Measurements from ENCODE around the gene NCOA4.
"Not testable (repeated sequence)": the region's sequence is repeated elsewhere in the genome, so short reads cannot be mapped to it uniquely, and the experiment has no call there.

Gene NCOA4

DNA sequence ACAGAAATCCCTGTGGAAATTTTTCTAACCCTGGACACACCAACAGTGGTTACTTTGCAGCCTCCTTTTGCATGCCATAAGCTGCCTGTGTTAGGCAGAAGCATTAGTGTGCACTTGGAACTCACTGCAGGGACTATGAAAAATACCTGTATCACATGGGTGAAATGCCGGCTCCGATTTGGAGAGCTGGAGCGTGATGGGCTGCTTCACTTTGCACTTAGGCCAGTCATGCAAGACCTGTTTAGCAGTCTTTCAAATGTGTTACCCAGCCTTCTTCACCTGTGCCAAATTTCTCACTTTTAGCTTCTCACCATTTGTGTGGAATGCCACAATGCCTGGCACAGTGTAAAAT is 11.3 kb downstream of the NCOA4 start:
- ATAC-seq: no peak

DNA sequence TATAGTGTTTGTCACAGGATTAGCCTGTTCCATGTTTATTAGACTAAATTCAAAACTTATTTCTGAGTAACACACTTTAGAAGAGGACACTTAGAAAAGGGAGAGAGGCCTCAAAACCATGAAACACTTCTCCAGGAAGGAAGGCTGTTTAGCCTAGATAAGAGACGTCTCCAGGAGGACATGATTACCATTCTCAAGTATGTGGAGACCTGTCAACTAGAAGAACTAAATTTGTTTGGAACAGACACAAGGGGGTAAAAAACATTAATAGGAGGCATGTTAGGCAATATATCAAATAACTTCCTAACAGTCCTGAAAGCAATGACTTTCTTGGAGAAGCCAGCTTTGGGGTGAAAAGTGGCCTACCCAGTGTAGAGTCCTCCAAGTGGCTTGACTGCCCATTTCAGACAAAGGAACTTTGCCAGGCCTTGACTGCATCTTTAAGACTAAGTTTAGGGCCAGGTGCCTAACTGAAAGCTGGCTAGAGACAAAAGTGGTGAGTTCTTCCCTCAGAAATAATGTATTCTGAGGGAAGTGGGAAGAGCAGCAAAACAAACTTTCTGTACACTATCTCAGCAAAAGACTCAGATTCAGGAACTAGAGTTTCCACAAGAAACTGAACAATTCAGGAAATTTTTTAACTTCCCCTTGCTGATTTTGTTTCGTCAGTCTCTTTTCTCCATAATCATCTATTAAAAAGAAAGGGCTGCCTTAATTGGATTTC is 11.8 kb downstream of the NCOA4 start:
- no peak for ATAC-seq

DNA sequence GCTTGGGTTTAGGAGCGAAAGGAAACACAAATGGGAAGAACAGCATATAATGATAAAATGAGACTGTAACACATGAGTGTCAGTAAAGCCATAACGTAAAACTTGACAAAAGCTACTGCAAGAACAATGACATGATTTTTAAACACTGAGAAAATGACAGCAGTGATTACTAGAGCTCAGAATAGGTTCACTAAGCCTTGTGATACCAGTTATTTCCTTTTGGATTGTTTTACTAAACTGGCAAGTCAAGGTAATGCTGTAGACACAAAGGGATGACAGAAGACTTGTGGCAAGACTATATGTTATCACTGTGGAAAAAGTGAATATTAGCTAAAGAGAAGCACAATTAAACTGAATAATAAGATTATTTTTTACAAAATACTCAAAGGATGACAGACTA is 12.7 kb downstream of the NCOA4 start:
- ATAC-seq: no peak

DNA sequence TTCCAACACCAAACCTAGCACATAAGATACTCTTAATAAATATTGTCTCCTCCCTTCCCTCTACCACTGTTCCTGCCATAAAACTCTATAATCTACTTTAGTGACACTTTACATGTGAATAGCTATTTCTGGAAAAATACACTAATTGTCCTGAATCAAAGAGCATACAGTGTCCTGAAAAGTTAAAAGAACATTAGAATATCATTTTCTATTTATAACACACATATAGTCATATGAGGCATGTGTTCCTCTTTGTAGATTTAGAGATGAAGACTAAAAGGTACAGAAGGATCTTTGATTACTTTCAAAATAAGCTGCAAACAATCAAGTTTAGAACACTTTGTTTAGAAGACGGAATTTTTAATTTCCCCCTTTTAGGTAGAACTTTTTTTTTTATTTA is 13.6 kb downstream of the NCOA4 start:
- ATAC-seq: no peak

DNA sequence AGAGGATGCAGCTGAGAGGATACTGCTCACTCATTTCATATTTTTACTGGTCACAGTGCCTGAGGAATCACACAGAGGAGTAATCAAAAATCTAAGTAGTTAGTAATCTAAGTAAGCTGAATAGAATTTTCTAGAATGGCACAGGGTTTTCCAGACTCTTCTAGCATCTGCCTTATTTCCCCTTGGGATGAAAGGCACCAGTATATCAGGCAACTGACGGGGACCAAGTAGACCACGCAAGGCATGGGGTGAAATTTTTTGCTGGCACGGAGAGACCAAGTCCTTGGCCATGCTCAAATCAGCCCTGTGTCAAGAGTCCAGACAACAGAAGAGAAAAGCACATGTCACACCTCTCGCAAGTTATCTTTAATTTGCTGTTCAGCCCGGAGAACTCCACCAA is 14.2 kb downstream of the NCOA4 start:
- ATAC-seq: no peak

DNA sequence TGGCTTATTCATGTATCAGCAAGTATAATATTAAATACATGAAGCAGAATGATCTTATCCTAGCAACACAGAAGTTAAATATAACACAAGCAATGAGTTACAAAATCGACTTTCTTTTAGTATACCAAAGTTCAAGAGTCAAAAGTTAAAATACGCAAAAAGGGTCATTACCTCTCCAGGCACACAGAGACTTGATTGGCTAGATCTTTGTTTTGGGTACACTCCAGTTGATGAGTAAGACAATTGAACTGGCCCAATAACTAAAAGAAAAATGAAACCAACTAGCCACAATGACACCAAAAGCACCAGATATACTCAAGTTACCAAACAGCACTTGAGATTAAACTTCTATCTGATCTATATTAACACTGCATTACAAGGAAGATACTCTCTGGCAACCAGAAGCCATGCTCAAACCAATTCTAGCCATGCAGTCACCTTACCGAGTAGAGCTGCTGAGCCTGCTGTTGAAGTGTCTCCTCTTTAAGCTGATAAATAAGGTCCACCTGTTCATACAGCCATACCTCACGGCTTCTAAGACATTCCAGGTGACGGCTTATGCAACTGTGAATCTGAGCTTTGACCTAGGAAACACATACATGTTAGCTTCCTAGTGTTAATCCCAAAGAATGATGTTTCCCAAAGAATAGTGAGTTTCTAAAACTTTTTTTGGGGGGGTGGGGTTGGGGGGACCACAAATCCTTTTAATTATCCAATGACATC is 15.6 kb downstream of the NCOA4 start:
- ATAC-seq: peak in 1 of 2 donors; percentile 36

DNA sequence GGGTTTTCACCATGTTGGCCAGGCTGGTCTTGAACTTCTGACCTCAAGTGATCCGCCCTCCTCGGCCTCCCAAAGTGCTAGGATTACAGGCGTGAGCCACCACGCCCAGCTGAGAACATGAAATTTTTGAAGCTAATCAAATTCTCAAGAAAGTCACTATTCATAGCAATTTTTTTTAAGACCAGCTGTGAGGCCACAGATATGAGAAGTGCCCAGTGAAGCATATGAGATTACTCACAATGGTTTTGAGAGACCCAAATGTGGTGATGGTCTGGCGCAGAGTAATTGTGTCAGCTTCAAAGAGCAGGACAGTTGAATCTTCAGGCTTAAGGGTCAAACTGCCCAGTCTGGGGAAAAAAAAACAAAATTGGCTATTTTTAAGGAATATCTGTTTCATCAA is 16.2 kb downstream of the NCOA4 start:
- no peak for ATAC-seq

DNA sequence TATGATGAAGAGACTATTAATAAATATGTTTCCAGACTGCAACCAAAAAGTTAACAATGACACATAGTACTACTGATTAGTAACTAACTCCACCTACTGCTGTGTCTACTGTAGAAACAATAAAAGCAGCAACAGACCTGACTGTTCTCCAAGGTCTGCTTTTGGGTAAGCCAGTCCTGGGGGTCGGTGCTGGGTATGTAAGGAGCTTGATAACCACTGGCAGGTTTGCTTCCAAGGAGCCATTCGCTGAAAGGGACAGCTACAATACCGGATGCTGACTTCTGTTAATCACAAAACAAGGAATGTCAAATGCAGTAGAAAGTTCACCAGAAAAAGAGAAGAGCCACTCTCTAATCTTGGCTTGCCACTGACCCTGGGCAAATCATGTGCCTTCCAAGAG is 17.7 kb downstream of the NCOA4 start:
- no peak for ATAC-seq

DNA sequence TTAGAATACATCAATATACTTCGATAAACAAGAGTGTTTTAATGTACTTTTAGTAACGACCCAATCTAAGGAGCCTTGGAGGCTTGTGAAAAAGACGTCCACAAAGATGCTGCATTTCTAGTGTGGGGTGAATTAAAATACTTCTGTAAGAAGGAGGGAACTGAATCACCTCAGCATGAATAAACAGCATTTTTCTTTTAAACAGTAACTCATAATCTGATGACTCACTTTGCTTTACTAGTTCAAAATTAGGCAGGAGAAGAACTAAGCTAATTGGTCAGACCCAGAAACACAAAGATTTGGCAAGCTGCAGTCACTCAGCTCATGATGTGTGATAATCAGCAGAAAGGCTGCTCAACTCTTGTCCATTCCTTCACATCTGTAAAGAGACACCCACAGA is 24.2 kb downstream of the NCOA4 start:
- peak; percentile 44 to 51 for ATAC-seq

DNA sequence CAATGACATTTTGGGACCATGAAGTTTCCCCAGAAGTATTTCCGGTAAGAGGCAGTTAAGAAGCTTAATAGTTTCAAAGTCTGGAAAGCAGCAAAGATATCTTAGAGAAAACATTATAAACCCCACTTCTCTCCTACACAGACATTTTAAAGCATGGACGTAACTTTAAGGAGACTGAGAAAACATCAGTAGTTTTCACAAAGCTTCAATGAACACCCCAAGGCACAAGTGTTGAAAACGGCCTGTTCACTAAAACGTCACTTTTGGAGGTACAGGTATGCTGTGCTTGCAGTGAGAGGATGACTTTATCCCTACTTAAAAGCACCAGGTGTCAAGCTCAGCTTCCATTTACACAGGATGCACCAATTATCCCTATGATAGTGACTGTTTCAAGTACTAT is 25.0 kb downstream of the NCOA4 start:
- ATAC-seq: no peak

DNA sequence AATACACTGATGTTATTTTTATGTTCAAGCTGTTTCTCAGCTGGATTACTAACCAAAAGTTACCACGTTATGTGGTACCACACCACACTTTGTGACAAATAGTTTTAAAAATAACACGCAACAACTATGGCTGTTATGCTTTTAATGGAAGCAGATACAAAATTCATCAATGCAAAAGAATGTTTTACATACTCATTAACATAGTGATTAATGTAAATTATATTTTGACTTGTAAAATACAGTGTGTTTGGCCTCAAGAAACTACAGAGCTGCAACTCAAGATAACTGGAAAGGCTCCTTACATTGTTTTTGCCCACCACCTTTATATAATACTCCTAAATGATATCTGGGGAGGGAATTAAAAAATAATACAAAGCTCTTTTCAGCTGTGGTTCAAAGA is 25.5 kb downstream of the NCOA4 start:
- ATAC-seq: no peak

DNA sequence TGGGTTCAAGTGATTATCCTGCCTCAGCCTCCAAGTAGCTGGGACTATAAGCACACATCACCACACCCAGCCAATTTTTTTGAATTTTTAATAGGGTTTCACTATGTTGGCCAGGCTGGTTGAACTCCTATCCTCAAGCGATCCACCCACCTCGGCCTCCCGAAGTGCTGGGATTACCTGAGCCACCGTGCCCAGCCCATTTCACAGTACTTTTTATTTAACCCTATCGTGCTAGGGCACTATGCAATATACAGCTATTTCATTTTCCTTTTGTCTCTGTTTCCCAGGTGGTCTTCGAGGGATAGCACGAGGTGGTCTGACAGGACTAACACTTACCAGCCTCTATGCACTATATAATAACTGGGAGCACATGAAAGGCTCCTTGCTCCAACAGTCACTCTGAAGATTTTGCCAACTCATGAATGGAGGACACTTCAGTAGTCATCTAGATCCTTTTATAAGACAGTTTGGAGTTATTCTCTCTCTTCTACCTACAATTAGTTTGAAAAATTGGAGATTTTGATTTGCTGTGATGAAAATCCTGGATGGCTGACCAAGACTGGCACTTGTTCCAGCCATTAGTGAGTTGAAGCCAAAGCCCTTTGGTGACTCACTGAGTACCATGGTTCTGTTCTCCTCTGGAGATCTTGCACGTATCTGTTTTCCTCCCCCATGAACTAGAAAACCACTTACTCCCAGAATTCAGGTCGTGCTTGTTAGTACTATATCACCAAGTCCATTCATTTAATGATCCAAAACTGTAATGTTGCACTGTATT is 27.3 kb downstream of the NCOA4 start:
- no peak for ATAC-seq

DNA sequence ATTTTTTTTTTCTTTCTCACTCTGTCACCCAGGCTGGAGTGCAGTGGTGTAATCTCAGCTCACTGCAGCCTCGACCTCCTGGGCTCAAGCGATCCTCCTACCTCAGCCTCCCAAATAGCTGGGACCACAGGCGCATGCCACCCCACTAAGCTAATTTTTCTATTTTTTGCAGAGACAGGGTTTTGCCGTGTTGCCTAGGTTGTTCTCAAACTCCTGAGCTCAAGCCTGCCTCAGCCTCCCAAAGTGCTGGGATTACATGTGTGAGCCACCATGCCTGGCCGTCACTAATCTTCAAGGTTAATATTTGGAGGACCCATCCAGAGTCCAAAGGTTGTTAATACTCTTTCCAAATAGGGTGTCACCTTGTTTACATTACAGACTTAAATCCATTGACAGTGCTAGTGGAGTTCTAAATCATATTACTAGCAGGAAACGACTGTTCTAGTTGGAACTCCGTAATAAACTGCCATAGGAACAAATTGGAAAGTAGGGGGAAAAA is 28.2 kb downstream of the NCOA4 start:
- not testable (repeated sequence) for ATAC-seq

DNA sequence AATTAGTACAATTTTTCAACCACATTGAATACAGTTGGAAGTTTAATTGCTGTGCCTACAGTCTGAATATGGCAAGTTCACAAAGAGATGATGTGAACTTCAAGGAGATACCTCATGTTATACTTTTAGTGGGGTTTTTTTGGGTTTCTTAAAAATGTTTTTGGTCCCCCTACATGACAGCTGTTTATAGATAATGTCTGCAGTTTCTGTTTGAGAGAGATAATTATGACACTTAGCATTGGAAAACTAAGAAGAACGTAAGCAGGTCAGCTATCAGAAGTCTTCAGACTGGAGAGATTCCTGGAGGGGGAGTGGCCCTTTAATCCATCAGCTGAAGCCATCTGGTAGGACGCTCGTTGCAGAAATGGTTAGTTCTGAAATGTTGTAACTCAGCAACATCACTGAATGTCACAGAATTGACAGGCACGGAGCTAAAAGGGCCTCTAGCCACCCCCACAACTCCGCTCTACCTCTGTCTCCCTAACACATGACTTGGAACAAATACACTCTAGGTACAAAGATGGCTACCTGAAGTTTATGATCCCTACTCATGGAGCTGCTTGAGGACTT is 29.2 kb downstream of the NCOA4 start:
- no peak for ATAC-seq

DNA sequence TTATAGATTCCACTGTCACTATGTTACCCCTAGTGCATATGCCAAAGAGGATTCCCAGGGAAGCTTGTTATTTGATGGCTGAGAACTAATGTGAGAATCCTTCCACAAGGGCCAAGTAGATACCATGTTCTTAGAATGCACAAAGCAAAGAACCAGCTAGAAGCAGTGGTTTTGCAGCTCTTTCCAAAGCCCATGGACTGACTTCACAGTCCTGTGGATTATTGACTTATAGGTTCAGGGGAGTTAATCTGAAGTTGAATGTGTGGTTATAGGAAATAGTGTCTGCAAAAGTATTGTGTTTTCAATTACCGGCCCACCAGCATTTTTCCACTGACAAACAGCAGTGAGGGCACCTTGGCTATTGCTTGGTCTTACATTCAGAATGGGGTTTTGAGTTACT is 29.9 kb downstream of the NCOA4 start:
- ATAC-seq: no peak

DNA sequence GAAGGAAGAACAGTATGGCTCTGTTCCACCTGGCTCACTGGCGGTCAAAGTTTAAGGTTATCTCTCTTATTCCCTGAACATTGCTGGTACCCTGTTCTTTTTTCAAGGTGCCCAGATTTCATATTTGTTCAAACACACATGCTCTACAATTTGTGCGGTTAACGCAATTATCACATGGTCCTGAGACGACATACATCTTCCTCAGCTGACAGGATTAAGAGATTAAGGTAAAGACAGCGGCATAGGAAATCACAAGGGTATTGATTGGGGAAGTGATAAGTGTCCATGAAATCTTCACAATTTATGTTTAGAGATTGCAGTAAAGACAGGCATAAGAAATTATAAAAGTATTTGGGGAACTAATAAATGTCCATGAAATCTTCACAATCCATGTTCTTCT is 30.5 kb downstream of the NCOA4 start:
- ATAC-seq: not testable (repeated sequence)

DNA sequence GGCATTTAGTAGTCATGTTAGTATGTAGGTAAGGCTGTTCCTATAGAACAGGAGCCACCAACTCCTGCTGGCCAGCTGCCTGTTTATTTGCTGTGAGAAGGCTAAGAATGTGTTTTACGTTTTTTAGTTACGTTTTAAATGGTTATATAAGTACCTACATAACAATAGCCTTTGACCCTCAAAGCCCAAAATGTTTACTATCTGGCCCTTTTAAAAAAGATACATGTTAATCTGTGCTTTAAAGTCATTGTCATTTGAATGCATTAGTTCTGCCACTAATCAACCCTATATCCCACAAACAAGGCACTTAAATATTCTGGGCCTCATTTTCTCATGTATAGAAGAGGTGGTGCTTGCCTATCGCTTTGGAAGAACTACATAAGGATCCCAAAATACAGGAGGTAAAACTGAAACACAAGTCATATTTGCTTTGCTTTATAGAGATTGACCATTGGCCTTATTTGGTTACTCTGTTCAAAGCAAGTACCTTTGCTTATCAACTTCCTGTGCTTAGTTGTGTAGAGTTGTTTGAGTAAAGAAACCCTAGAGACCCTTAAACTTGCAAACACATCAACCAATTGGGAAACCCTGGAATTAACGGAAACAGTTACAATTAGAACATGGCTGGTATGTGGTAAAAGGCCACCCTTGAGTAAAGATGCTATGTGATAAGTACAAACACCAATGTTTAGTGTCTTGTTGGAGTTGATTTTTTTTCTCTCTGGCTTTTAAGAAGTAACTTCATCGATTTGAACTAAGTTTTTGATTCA is 32.2 kb downstream of the NCOA4 start:
- ATAC-seq: no peak

DNA sequence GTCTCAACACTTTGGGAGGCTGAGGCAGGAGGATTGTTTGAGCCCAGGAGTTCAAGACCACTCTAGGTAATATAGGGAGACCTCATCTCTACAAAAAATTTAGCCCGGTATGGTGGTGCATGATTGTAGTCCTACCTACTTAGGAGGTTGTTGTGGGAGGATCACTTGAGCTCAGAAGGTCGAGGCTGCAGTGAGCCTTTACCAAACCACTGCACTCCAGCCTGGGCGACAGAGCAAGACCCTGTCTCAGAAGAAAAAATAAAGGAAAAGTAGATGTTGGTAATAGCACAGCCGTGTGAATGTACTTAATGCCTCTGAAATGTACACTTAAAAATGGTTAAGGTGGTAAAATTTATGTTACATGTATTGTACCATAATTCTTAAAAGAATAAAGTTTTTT is 32.9 kb downstream of the NCOA4 start:
- no peak for ATAC-seq

DNA sequence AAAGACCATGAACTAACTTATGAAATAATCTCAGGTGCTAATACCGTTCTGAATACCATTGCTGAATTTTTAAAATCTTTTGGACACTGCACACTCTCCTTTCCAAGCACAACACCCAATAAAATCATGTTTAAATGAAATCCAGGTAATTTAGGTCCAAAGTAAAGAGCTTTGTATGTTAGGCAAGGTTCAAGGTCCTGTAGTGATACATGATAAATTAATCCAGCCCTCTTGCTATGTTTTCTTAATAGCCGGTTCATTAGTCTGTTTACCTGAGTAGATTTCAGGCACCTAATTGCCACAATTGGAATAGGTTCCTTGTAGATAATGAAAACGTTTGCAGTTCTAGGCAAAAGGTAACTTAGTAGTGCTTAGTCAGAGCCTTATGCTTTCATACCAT is 44.8 kb downstream of the NCOA4 start:
- not testable (repeated sequence) for ATAC-seq

DNA sequence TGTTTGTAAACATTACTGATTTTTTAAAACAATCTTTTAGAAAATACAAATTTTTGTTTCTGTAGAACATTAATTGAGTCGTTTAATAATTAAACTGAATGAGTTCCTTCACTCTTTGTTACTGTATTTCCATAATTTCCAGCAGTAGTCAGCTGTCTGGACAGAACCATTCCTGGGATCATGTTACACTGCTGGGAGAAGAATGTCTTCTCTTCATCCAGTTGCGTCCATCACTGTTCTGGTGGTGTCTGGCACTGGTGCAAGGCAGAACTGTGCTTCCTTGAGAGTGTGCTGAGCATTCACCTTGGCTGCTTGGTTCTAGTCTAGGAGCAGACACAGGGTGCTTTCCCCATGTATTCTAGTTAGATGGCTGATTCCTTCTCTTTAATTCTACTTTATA is 46.0 kb downstream of the NCOA4 start:
- not testable (repeated sequence) for ATAC-seq

DNA sequence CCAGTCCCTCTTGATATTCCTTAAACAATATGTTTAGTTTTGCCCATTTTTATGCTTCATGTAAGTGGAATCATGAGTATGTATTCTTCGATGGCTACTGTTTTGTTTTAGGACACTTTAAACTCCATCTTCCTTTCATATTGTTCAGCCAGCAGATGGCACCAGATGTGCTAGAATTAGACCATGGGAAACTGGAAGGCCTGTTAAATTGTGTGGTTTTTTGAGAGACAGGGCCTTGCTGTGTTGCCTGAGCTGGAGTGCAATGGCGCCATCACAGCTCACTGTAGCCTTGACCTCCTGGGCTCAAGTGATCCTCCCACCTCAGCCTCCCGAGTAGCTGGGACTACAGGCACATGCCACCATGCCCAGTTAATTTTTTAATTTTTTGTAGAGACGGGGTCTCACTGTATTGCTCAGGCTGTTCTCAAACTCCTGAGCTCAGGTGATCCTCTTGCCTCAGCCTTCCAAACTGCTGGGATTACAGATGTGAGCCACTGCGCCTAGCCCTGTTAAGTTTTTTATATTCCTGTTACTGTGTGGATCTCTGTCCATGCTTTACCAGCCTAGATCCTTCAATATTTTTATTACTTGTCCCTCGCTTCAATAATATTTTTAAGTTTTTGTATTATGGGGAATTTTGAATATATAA is 46.8 kb downstream of the NCOA4 start:
- ATAC-seq: peak in 1 of 2 donors; percentile 49

DNA sequence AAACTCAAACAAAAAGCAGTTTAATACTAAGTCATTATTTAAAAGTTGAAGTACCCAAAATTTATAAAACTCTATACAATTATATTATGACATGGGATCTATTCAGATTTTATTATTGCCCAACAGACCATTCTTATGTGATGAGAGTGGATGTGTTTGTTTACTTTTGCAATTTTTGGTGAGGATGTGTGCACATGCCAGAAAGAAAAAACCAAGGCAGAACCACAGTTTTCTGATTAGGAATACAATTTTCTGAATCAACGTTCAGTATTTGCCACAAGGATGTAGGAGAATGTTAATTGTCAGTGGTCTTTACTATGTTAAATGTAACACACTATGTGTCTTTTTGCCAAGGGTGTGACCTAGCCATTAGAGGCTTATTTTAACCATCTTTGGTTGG is 49.1 kb downstream of the NCOA4 start:
- not testable (repeated sequence) for ATAC-seq
